NCI-H146 (cell line): ENCODE data around the gene NCAPG2.
"Not testable (repeated sequence)": the region's sequence is repeated elsewhere in the genome, so short reads cannot be mapped to it uniquely, and the experiment has no call there.

Source experiments
- DNase-seq: peaks from one replicate; lab custom pipeline; 2025; lab: John Stamatoyannopoulos, UW

Gene NCAPG2

GRCh38 chr7:158705234-158705850 is 738 bp upstream of the NCAPG2 start:
- peak; percentile 90 for DNase-seq

GRCh38 chr7:158703679-158704523 is 703 bp downstream of the NCAPG2 start:
- DNase-seq = not testable (repeated sequence)

GRCh38 chr7:158702944-158703343 is 1.7 kb downstream of the NCAPG2 start:
- no peak for DNase-seq

GRCh38 chr7:158702196-158702595 is 2.4 kb downstream of the NCAPG2 start:
- no peak for DNase-seq

GRCh38 chr7:158700008-158700407 is 4.6 kb downstream of the NCAPG2 start:
- DNase-seq = no peak

- DNase-seq = no peak
Observed at GRCh38 chr7:158699341-158699740, 5.3 kb downstream of the NCAPG2 start.

- DNase-seq = no peak
Observed at GRCh38 chr7:158698657-158699195, 5.9 kb downstream of the NCAPG2 start.

GRCh38 chr7:158697597-158697996 is 7.0 kb downstream of the NCAPG2 start:
- DNase-seq = not testable (repeated sequence)

- DNase-seq = no peak
Observed at GRCh38 chr7:158695726-158696452, 8.7 kb downstream of the NCAPG2 start.

DNA sequence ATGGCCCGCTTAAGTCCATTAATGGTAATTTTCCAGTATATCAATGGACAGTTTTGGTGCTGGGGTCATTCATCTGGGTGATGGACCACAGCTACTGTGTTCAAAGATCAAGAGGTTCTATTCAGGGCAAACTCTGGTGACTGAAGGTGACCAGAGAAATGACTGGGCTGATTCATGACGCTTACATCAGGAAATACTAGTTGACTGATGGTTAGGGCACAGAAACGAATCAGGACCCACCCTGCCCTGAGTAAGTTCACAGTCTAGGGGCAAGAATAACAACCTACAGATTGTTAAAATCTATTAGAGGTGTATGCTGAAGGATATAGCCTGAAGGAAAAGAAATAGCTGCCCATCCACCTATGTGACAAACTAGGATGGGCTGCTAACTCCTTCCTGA is 9.5 kb downstream of the NCAPG2 start:
- no peak for DNase-seq

- no peak for DNase-seq
Observed at GRCh38 chr7:158694650-158695049, 10.0 kb downstream of the NCAPG2 start.

- DNase-seq = no peak
Observed at GRCh38 chr7:158689488-158689887, 15.1 kb downstream of the NCAPG2 start.

GRCh38 chr7:158687406-158687805 is 17.2 kb downstream of the NCAPG2 start:
- no peak for DNase-seq

DNA sequence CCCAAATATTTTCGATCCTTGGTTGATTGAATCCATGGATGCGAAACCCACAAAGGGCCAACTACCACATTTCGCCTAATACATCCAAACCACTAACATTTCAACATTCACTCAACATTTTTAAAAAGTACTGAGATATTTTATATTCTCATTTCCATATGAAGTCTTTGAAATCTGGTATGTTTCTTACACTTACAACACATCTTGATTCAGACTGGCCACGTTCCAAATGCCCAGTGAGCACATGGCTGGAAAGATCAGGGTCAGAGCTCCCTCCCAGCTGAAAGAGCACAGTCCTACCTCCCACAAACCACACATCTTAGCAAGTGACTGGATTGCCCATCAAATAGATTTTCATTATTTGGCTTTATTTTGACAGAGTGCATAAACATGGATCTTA is 18.9 kb downstream of the NCAPG2 start:
- DNase-seq = no peak

GRCh38 chr7:158684329-158684728 is 20.3 kb downstream of the NCAPG2 start:
- DNase-seq = no peak

GRCh38 chr7:158683541-158683940 is 21.1 kb downstream of the NCAPG2 start:
- no peak for DNase-seq

GRCh38 chr7:158682456-158682855 is 22.1 kb downstream of the NCAPG2 start:
- DNase-seq = no peak

DNA sequence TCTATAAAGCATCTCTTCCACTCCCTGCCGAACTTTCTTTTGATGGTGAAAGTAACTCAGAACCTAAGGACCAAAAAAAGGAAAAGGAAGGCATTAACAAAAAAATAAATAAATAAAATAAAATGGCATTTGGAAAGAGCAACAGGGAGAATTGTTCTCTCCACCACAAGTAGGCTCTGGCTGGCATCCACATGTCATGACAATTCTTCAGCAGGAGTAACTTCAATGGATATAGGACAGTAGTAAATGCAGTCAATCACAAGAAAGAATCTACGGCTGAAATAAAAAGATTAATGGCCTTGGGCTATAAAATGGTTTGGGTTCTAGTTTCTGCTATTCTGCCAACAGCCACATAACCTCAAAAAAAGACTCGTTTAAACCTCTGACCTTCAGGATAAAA is 23.9 kb downstream of the NCAPG2 start:
- no peak for DNase-seq

DNA sequence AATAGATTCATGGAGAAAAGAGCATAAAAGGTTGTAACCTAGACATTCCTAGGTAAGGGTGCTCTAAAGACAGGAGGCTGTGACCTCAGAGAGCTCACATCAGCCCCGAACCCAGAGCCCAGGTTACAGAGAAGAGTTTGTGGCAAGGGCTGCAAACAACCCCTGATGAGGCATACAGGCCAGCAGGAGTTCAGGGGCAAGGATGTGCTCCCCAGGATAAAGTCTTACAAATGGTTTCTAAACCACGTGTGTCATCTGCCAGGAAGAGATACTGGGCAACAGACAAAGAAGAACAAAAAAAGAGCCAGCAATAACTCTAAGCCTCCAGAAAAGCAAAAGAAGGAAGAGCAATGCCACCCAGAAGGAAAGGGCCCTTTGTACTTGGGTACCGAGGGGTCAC is 27.7 kb downstream of the NCAPG2 start:
- no peak for DNase-seq

GRCh38 chr7:158676171-158676840 is 28.3 kb downstream of the NCAPG2 start:
- no peak for DNase-seq

DNA sequence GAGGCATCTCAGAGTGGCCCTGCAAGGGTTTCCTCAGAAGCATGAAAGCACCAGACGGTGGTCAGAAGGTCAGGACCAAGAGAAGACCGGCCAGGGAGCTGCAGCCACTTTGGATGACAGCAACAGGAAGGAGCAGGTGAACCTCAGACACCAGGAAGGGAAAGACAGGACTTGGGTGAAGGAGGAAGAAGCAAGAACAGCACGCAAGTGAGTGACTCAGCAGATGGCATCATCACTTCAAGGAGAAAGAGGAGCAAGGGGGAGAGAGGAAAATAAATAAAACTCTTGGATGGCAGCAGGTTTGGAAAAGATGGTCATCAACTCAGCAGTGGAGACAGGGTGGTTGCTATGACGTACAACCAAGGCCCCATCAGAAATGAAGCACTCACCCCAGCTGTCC is 31.6 kb downstream of the NCAPG2 start:
- no peak for DNase-seq

DNA sequence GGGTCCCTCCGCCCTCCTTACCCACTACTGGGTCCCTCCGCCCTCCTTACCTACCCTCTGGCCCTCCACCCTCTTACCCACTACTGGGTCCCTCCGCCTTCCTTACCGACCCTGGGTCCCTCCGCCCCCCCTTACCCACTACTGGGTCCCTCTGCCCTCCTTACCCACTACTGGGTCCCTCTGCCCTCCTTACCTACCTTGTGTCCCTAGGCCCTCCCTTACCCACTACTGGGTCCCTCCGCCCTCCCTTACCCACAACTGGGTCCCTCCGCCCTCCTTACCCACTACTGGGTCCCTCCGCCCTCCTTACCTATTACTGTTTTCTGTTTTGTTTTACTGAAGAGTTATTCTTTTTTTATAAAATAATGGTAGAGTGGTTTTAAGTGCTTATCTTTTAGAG is 36.5 kb downstream of the NCAPG2 start:
- not testable (repeated sequence) for DNase-seq
